Hematopoietic multipotent progenitor cell treated with erythropoietin and hydrocortisone succinate and interleukin-3 and kit ligand, for 15 days (in vitro differentiated cells): ENCODE measurements around the gene ZBTB46.
"Not testable (repeated sequence)": the region's sequence is repeated elsewhere in the genome, so short reads cannot be mapped to it uniquely, and the experiment has no call there.

Experiments
- DNase-seq: peaks from one replicate; pipeline ENCODE4 v3.0.0-alpha.2; 2015; ENCODE audit warnings: low spot score

The ZBTB46 gene

GRCh38 chr20:63858393-63859165, 27.5 kb upstream of the ZBTB46 start:
- DNase-seq, result no peak

DNA sequence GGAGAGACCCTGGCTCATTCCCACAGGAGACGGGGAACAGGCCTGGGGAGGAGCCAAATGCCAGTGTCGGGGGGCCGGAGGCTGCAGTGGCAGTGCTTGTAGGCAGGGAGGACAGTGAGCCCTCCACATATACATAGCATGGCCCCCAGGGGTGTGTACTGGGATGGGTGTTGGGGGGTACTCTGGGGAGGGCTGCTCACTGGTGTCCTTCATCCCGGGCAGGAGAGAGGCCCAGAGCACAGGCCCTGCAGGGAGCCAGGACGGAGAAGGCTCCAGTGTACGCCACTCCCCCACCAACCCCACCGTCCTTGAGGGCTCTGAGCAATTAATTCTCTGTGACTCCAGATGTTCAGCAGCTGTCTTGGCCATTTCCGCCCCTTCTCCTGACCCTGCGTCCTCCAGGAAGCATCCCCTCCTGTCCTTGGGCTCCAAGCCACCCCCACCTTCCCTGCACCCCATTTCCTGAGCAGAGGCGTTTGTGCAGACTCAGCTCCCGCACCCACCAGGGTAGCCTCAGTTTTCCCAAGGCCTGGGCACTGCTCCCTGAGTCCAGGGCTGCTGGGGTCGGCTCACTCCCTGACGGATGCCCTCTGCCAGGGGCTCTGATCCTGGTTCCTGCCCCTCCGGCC, 26.8 kb upstream of the ZBTB46 start:
- no peak for DNase-seq

DNA sequence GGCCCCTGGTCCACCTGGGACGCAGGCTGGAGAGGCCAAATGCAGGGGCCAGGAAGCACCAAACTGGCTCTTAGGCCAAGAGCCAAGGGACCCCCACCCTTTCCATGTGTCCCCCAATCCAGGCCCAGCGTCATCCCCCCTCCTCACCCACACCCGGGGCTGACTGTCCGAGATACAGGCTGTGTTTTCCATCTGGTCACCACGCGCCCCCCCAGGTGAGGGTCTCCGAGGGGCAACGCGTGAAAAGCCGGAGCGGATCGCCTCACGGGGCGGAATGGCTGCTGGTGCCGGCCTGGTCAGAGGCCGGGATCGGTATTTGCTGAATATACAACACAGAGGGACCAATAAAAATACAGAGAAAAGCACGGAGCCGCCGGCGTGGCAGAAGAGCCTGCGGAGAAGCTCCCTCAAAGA, 25.0 kb upstream of the ZBTB46 start:
- DNase-seq, result no peak

DNA sequence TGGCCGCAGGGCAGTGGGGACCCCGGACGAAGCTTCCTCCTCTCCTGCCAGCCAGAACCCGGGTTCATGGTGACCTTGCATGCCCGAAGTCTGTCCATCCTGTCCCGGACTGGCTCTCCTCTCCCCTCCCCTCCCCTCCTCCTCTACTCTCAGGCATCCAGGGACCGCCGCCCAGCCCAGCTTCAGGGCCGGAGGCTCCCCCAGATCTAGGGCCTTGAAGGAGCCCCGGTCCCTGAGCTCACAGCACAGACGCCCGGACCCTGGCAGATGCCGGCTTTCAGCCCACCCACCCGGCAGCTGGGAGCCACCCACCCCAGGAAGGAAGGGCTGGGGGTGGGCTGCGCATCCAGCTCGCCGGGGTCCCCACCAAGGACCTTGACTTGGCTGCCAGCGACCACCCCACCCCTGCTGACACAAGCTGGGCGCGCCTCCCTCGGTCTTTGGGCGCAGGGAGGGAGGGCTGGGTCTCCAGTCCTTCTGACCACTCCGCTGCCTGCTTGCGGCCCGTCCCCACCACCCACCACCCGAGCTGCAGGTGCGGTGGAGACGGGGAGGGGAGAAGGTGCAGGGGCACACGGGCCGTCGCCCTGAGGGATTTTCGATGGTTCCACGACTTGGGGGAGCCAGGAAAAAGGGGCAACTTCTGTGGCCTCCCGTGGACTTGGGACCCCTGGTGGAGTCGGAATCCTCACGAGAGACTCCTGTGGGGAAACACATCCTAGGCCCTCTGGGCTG, 24.5 kb upstream of the ZBTB46 start:
- DNase-seq, result no peak

DNA sequence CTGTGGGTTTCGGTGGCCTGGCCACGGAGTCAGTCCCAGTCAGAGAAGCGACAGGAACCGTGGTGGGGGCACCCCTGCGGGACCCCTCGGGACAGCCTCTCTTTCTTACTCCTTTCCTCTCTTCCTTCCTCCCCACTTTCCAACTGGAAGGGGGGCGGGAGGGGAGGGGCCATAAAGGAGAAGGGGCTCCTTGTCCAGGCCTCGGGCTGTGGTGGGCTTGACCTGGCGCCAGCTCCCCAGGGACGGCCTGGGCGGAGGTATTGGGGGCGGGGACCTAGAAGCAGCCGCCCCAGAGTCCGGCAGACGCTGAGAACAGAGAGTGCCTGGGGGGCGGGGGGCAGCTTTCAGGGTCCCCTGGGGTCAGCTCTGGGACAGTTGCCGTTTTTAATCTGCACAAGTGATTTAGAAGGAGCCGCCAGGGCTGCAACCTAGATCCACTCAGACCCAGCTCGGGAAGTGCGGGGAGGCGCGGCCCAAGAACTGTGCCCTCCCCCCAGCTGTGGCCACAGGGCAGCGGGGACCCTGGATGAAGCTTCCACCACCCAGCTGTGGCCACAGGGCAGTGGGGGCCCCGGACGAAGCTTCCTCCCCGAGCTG, 23.8 kb upstream of the ZBTB46 start:
- no peak for DNase-seq

GRCh38 chr20:63854069-63854765, 23.2 kb upstream of the ZBTB46 start:
- no peak for DNase-seq

GRCh38 chr20:63853733-63854068, 22.6 kb upstream of the ZBTB46 start:
- not testable (repeated sequence) for DNase-seq

GRCh38 chr20:63851548-63851943, 20.5 kb upstream of the ZBTB46 start:
- DNase-seq, result not testable (repeated sequence)

DNA sequence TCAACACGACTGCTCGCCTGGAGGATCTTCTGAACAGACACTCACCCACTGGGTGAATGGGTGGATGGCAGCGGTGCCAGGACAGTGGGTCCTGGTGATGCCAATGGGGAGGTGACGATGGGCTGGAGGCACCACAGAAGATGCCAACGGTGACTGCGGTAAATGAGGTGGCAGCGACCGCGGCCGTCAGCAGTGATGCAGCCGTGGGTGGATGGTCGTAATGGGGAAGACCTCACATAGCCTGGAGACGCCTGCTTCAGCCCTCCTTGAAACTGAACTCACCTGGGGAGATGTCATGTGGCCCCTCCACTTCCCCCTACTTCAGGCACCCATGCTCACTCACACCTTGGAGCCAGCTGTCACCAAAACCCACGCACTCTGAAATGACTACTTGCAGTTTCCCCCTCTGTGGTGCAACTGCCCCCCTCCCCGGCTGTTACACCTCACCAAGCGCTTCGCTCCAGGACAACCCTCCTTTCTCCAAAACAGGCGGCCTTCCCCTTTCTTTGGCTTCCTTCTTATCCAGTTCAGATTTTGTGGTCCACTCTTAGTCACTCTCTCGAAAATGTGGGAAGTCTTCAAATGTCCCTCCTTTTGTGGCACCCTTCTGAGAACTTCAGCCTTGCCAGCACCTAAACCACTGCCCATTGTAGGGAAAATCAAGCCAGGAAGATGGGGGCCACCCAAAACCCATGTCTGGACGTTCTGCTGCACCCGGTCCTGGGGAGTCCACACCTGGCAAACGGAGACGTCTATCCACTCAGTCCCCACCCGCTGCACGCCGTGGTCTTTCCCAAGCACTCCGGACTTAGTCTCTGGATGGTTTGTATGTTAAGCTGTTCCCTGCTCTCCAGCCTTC, 19.9 kb upstream of the ZBTB46 start:
- DNase-seq, result no peak

GRCh38 chr20:63848003-63848911, 17.2 kb upstream of the ZBTB46 start:
- no peak for DNase-seq

DNA sequence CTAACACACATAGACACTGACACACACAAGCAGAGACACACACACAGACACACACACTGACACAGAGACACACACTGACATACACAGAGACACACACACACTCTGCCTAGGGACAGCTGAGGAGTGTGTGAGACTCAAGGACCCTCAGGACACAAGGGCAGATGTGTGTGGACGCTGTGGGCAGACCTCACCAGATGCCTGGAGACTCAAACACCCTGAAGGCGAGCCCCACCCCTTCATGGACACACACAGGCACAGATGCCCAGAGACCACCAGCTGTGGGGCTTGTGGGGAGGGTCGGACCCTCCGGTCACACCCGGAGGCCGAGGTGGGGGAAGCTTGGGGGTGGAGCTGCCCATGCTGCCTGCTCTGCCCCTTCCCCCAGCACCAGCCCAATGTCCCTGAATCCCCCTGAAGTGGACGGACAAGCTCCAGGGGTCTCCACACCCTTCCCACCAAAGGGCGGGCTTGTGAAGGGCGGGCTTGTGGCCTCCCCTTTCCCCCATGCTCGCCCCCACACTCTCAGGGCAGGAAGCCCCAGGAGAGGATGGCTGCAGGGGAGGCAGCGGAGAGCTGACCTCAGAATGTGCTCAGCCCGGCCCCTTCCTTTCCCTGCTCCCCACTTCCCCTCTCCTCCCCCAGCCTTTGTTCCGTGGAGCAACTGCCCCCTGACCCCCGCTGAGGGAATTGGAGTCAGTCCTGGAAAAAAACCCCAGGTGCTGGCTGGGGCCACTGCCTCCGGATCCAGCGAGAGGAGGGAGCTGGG, 16.4 kb upstream of the ZBTB46 start:
- DNase-seq, result no peak

DNA sequence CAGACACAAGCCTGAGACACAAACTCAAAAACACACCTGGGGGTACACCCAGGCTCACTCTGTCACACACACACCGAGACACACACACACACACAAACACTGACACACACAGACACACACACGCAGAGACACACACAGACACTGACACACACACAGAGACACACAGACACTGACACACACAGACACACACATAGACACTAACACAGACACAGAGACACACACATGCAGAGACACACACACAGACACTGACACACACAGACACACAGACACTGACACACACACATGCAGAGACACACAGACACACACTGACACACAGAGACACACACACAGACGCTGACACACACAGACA, 15.8 kb upstream of the ZBTB46 start:
- no peak for DNase-seq

GRCh38 chr20:63846128-63846771, 15.2 kb upstream of the ZBTB46 start:
- DNase-seq, result no peak

DNA sequence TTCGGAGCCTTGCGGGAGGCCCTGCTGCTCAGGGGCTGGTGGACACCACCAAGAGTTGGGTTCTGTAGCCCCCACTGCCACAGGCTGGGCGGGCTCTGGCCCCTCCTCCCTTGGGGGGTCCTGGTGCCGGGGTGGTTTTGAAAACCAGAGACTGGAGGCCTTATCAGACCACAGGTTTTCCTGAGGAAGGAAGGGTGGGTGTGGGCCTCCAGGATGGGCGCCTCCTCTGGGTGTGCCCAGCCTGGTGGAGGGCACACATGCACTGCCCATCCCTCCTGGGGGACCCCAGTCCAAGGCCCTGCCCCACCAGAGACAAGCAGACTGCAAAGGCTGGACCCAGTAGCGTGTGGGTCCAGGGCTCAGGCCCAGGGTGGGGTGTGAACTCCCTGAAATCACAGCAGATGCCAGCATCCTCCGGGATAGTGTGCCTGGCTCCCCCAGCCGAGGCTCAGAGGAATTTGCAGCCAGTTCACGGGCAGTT, 13.5 kb upstream of the ZBTB46 start:
- no peak for DNase-seq

DNA sequence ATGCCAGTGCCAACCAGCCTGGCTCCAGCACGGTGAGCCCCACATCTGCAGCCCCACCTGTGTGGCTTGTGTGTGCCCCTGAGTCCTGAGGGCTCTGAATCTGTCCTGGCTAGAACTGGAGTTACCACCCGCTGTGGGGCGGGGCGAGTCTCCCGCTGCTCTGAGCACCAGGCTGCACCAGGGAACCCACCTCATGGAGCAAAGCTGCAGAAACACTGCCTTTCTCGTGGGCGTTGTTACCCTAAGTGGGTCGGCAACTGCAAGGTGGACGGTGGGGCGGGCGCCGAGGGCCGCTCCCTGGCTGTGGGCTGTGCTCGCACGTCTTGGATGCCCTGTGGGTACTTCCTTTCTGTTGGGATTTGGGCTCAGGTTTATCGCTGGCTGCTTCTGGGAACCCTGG, 12.7 kb upstream of the ZBTB46 start:
- no peak for DNase-seq

DNA sequence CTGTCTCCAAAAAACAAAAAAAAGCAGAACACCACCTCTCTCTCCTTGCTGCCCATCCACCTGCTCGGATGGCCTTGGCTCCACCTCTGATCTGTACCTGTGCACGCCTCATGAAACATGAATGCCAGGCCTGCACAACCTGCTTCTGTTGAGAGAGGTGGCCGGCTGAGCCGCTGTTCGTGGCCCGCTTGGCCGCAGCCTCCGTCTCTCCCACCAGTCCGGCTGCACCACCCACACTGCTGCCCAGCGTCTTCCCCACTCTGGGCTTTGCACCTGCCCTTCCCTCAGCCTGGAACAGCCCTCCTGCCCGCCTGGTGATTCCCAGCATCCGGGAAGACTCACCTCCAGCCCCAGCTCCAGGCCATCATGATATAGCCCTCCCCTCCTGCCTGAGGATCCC, 12.2 kb upstream of the ZBTB46 start:
- DNase-seq, result no peak

- no peak for DNase-seq
Observed at GRCh38 chr20:63842258-63842657, 11.2 kb upstream of the ZBTB46 start.

- no peak for DNase-seq
Observed at GRCh38 chr20:63840405-63840828, 9.4 kb upstream of the ZBTB46 start.

DNA sequence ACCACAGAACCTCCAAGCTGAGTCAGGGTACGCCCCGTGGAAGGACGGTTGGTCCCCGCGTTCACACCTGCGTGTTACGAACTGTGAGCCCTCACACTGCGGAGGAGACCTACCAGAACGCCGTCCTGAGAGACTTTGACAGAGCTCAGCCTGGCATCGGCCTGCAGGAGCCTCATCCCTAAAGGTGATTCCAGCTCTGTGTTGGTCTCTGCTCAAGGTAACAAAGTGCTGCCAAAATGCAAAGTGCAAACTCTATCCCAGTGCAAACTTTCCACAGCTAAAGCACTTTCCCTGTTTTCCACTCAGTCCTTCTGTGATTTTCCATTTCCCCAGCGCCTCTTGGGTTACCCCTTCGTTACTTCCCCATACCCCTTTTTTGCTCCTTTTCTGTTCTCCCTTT, 8.6 kb upstream of the ZBTB46 start:
- DNase-seq, result no peak
